Germinal center (tissue), 1 donor: ENCODE data around the gene RANGAP1.

ENCODE experiments used
- DNase-seq: peaks from one replicate; pipeline ENCODE4 v3.0.0; 2012; ENCODE audit warnings: mixed read lengths, low spot score

The RANGAP1 gene

GRCh38 chr22:41197038-41197972 is 88.7 kb downstream of the RANGAP1 start:
- DNase-seq, result peak; percentile 94
